Left ventricle myocardium inferior (tissue), 1 donor: ENCODE data around the gene CDYL. TPM values are rescaled to one million over a fixed set of nuclear protein-coding genes. Genes with fewer than 3 reads are reported as not detected.
A peak's percentile ranks its signal among the peaks of the same experiment; 100 is the strongest.

ENCODE experiments used
- DNase-seq: peaks from one replicate; pipeline ENCODE4 v3.0.0-alpha.2; 2020
- H3K27ac ChIP-seq: fragments of 200-600 bp; replicated peaks from 2 replicates; pipeline ENCODE4 v1.8.0; 2021
- H3K27me3 ChIP-seq: fragments of 200-600 bp; 2 replicates; pipeline ENCODE4 v1.8.0; 2021; ENCODE audit warnings: low read depth
- H3K36me3 ChIP-seq: fragments of 200-600 bp; 2 replicates; pipeline ENCODE4 v1.8.0; 2021
- H3K4me1 ChIP-seq: fragments of 200-600 bp; 2 replicates; pipeline ENCODE4 v1.8.0; 2021
- H3K4me3 ChIP-seq: fragments of 200-600 bp; 2 replicates; pipeline ENCODE4 v1.8.0; 2021; ENCODE audit warnings: mild to moderate bottlenecking, moderate library complexity
- H3K9me3 ChIP-seq: fragments of 200-600 bp; replicated peaks from 2 replicates; pipeline ENCODE4 v1.8.0; 2021
- CTCF ChIP-seq: fragments of 200-600 bp; IDR thresholded peaks from 2 replicates; pipeline ENCODE4 v1.8.0; 2021; ENCODE audit warnings: antibody characterized with exemption, mild to moderate bottlenecking, borderline replicate concordance
- intact Hi-C: fragments of 100-400 bp; cut with micrococcal nuclease; formaldehyde crosslinking; loops from one replicate; pipeline ENCODE4 v1.11.0; 2022
- total RNA-seq: library from RNA; stranded (reverse); fragmentation: NEBNext Ultra II Directional; extraction: Animal tissue kit (Norgen Biotek cat#: 25700); gene quantifications from one replicate; pipeline ENCODE4 v1.2.1, GENCODE V29; 2021
- donor health status: DM: no; HTN: yes; CAD: no; lungs with severe emphysema.

The CDYL gene
- total RNA-seq, 1 donor from 2014 or later = 27.7 TPM

GRCh38 chr6:4950076-4950475, 173.9 kb downstream of the CDYL start:
- Histone ChIP-seq H3K4me1 (no peaks in the 10 kb centered on the region), H3K27ac (no peak overlapping the region), H3K4me3 (no peak overlapping the region), H3K9me3 (no peaks in the 10 kb centered on the region), H3K27me3 (no peaks in the 10 kb centered on the region), H3K36me3 (peaks cover 48% of the 10 kb centered on the region)
- intact Hi-C loops = no loop called here
- no peak for DNase-seq
- TF ChIP-seq CTCF = no peak

GRCh38 chr6:4950836-4951533, 174.8 kb downstream of the CDYL start:
- no peak for TF ChIP-seq CTCF
- Histone ChIP-seq H3K27me3 (no peaks in the 10 kb centered on the region), H3K4me1 (no peaks in the 10 kb centered on the region), H3K27ac (no peak overlapping the region), H3K4me3 (no peak overlapping the region), H3K36me3 (peaks cover 45% of the 10 kb centered on the region), H3K9me3 (no peaks in the 10 kb centered on the region)
- no peak for DNase-seq
- intact Hi-C loops = no loop called here

- H3K4me3 ChIP-seq = no peak overlapping the region
- no peak overlapping the region for H3K27ac ChIP-seq
- no peaks in the 10 kb centered on the region for H3K4me1 ChIP-seq
- DNase-seq = no peak
- H3K27me3 ChIP-seq = no peaks in the 10 kb centered on the region
- no peak for TF ChIP-seq CTCF
- intact Hi-C loops = no loop called here
- H3K9me3 ChIP-seq = no peaks in the 10 kb centered on the region
- peaks cover 40% of the 10 kb centered on the region for H3K36me3 ChIP-seq
These were observed 177.2 kb downstream of the CDYL start for GRCh38 chr6:4953440-4953839.

- H3K27ac ChIP-seq = no peak overlapping the region
- H3K36me3 ChIP-seq = peaks cover 33% of the 10 kb centered on the region
- H3K4me3 ChIP-seq = no peak overlapping the region
- DNase-seq = no peak
- no peaks in the 10 kb centered on the region for H3K27me3 ChIP-seq
- intact Hi-C loops = no loop called here
- H3K9me3 ChIP-seq = no peaks in the 10 kb centered on the region
- H3K4me1 ChIP-seq = no peaks in the 10 kb centered on the region
- no peak for TF ChIP-seq CTCF
These were observed 180.4 kb downstream of the CDYL start for GRCh38 chr6:4956625-4957024.

GRCh38 chr6:4957521-4958231, 181.5 kb downstream of the CDYL start:
- H3K4me1 ChIP-seq = no peaks in the 10 kb centered on the region
- intact Hi-C loops = no loop called here
- peaks cover 27% of the 10 kb centered on the region for H3K36me3 ChIP-seq
- no peaks in the 10 kb centered on the region for H3K27me3 ChIP-seq
- DNase-seq = no peak
- TF ChIP-seq CTCF = peak; percentile 45
- no peak overlapping the region for H3K27ac ChIP-seq
- H3K4me3 ChIP-seq = no peak overlapping the region
- H3K9me3 ChIP-seq = no peaks in the 10 kb centered on the region
